AG10803 (cell line): Measurements from ENCODE around the gene KANK4.

Experiments
- DNase-seq: peaks from one replicate; pipeline ENCODE4 v3.0.0; 2010; ENCODE audit warnings: low read depth
- H3K4me3 ChIP-seq: 2 replicates; pipeline ENCODE4 v1.5.1; 2011; ENCODE audit warnings: mild to moderate bottlenecking, low read length, control low read depth
- TF ChIP-seq, protein P1 (sequence below): conservative IDR thresholded peaks from 2 replicates; pipeline ENCODE4 v1.5.1; 2011; ENCODE audit warnings: mild to moderate bottlenecking, low read length, control low read depth, inconsistent platforms

KANK4 gene

DNA sequence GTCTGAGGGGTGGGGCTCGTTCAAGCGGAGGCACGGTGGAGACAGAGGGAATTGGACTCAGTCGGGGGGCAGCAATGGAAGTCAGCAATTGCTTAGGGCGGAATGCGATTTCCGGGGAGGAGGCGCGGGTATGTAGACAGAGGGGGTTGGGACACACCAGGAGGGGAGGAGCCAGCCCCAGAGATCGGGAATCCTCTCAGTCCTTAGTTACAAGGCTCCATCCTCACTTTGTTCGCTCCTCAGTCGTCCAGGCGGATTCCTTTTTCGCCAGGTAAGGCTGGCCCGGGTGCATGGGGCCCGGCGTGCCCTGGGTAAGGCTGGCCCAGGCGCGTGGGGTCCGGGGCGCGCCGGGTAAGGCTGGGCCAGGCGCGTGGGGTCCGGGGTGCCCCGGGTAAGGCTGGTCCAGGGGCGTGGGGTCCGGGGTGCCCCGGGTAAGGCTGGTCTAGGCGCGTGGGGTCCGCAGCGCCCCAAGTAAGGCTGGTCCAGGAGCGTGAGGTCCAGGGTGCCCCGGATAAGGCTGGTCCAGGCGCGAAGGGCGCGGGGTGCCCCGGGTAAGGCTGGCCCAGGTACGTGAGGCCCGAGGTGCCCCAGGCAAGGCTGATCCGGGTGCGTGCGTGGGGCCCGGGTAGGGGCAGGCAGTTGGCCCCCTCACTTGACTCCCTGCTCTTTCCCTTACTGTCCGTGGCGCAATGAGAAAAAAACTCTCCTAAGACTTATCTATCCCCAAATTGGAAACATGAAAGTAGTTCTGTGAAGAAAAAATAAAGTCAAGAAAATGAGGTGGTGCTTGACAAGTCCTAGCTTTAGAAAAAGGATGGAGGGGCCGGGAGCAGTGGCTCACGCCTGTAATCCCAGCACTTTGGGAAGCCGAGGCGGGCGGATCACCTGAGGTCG lies 124.3 kb downstream of the KANK4 start, which contains the start of gene L1TD1:
Gene L1TD1 (plus strand): TSS at position 199 of the 894 bp plus-strand sequence. CDS start 11,780 bp downstream, outside the sequence.
- H3K4me3 ChIP-seq: no peak within 1 kb of the TSS

DNA sequence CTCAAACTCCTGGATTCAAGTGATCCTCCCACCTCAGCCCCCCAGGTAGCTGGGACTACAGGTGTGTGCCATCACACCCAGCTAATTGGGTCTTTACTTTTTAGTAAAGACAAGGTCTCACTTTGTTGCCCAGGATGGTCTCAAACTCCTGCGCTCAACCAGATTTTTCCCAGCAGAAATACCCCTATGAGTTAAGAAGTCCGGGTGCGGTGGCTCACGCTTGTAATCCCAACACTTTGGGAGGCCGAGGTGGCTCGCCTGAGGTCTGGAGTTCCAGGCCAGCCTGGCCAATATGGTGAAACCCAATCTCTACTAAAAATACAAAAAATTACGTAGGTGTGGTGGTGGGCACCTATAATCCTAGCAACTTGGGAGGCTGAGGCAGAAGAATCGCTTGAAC lies 131.1 kb downstream of the KANK4 start:
- H3K4me3 ChIP-seq: no peak overlapping the region
- TF ChIP-seq, protein P1, sequence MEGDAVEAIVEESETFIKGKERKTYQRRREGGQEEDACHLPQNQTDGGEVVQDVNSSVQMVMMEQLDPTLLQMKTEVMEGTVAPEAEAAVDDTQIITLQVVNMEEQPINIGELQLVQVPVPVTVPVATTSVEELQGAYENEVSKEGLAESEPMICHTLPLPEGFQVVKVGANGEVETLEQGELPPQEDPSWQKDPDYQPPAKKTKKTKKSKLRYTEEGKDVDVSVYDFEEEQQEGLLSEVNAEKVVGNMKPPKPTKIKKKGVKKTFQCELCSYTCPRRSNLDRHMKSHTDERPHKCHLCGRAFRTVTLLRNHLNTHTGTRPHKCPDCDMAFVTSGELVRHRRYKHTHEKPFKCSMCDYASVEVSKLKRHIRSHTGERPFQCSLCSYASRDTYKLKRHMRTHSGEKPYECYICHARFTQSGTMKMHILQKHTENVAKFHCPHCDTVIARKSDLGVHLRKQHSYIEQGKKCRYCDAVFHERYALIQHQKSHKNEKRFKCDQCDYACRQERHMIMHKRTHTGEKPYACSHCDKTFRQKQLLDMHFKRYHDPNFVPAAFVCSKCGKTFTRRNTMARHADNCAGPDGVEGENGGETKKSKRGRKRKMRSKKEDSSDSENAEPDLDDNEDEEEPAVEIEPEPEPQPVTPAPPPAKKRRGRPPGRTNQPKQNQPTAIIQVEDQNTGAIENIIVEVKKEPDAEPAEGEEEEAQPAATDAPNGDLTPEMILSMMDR: no peak
- DNase-seq: no peak

More for the DNA sequence above, 124.3 kb downstream of the KANK4 start, which contains the start of gene L1TD1:
- DNase-seq: no peak
- TF ChIP-seq, protein P1: no peak

DNA sequence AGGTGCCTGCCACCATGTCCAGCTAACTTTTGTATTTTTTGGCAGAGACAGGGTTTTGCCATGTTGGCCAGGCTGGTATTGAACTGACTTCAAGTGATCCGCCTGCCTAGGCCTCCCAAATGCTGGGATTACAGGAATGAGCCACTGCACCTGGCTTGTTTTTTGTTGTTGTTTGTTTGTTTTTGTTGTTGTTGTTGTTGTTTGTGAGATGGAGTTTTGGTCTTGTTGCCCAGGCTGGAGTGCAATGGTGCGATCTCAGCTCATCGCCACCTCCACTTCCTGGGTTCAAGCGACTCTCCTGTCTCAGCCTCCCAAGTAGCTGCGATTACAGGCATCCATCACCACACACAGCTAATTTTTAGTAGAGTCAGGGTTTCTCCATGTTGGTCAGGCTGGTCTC lies 131.7 kb downstream of the KANK4 start:
- TF ChIP-seq, protein P1: no peak
- no peak for DNase-seq
- H3K4me3 ChIP-seq: no peak overlapping the region
